Left kidney (tissue), 2 donors: ENCODE data around the gene CD244. TPM values are rescaled to one million over a fixed set of nuclear protein-coding genes. Genes with fewer than 3 reads are reported as not detected.
"Not testable (repeated sequence)": the region's sequence is repeated elsewhere in the genome, so short reads cannot be mapped to it uniquely, and the experiment has no call there.

Experiments used
- DNase-seq: peaks from one replicate; pipeline ENCODE4 v3.0.0-alpha.2; 2013
- polyA plus RNA-seq: library from polyadenylated mRNA; unstranded; fragments of 120-200 nt; gene quantifications from one replicate; pipeline ENCODE4 v1.2.1, GENCODE V29; 2013; ENCODE audit not compliant: insufficient read length

CD244 gene
- polyA plus RNA-seq, 1 donor = 0.15 TPM

DNA sequence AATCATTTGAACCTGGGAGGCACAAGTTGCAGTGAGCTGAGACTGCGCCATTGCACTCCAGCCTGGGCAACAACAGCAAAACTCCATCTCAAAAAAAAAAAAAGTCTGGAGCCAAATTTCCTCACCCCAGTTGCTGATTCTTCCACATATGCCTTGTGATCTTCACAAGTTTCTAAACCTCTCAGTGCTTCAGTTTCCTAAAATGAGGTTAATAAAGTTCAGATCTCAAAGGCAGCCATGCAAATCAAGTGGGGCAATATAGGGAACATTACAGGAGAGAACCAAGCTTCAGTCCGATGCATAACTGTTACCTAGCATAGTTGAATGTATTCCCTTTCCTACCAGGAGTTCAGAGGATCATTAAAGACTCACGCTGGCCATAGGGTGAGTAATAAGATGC, 17.5 kb upstream of the CD244 start:
- no peak for DNase-seq

- no peak for DNase-seq
Measured at GRCh38 chr1:160879056-160879455, 16.4 kb upstream of the CD244 start.

- no peak for DNase-seq
Measured at GRCh38 chr1:160877221-160877620, 14.5 kb upstream of the CD244 start.

GRCh38 chr1:160876311-160876710, 13.6 kb upstream of the CD244 start:
- no peak for DNase-seq

DNA sequence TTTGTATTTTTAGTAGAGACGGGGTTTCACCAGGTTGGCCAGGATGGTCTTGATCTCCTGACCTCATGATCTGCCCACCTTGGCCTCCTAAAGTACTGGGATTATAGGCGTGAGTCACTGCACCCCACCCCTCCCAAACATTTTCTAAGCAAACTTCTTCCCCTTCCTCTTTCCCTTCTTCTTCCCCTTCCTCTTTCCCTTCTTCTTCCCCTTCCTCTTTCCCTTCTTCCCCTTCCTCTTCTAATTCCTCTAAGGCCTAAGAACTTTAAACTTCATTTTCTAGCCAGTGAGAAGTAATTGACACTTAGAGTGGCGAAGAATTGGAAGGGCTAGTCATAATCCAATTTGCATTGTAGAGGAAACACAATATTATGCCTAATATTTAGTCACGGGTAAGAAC, 12.9 kb upstream of the CD244 start:
- not testable (repeated sequence) for DNase-seq

DNA sequence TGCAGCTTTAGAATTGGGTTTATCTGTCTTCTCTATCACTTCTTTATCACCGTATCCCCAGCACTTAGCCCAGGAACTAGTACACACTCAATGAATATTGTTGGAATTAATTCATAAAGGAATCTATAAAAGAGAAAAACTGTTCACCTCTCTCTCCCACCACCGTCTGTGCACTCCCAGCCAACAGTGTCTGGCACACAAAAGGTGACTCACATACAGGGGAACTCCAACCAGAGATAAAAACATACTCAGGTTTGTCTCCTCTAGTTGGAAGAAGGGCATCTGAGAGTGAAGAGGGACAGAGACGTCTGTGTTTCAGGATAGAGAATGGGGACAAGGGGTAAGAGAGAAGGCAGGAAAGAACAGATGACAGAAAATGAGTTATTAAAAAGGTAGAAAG, 12.2 kb upstream of the CD244 start:
- no peak for DNase-seq

GRCh38 chr1:160868141-160868540, 5.5 kb upstream of the CD244 start:
- DNase-seq = no peak

- DNase-seq = not testable (repeated sequence)
Measured at GRCh38 chr1:160867651-160868050, 5.0 kb upstream of the CD244 start.

GRCh38 chr1:160866695-160867260, 4.1 kb upstream of the CD244 start:
- DNase-seq = no peak

DNA sequence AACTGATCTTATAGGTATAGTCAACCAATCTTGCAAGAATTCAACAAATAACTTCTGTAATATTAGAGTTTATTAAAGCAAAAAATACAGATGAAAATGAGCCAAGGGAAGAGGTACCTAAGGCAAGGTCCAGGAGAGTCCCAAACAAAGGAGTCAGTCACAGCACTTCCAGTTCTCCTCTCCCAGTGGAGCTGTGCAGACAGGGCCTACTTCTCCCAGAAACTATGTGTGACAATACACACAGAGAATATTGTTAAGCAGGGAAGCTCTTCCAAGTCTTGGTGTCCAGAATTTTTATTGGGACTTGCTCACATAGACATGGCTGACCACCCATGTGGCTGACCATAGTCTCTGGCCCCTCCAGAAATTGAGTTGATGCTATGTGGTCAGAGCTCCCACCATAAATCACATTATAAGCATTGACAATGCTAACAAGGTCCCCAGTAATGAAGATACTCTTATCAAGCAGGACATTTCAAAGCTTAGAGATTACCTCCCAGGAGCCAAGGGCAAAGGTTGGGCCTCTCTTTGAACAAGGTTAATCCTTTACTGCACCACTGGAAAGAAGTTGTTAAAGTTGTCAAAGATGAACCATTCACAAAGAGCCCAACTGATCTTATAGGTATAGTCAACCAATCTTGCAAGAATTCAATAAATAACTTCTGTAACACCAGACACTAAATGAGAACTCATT, 3.5 kb upstream of the CD244 start:
- no peak for DNase-seq

DNA sequence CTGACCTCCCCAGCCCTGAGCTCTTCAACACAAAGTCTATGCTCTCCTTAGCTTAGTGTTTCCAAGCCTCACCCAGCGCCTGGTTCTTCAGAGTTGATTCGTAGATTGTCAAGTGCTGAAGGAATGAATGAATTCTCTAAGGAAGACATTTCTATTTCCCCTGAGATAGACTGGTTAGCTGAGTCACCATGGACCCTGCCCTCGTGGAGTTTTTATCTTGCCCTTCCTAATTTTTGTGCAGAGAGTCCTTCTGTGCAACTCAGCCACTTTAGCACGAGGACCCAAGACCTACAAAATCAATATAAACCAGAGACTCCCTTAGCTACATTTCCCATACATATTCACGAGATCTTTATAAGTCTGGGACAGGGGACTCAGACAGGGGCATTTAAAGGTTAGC, 2.6 kb upstream of the CD244 start:
- DNase-seq = no peak

- DNase-seq = no peak
Measured at GRCh38 chr1:160864173-160864572, 1.5 kb upstream of the CD244 start.

DNA sequence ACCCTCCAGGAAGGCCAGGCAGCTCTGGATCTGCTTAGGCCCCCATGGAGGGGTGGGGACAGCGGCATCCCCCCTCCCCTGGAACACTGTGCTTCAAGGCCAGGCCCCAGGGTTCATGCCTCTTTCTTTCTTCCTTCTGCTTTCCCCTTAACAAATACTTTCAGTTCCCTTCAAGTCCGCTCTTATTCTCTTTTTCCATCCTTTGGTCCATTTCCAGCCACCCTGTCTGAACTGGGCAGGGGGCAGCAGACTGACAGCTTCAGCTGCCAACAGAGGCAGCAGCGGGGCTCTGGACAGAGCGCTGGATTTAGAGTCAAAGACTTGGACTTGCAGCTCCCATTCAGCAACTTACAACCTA, 1.1 kb upstream of the CD244 start:
- no peak for DNase-seq

GRCh38 chr1:160863061-160863773, 530 bp upstream of the CD244 start:
- no peak for DNase-seq

DNA sequence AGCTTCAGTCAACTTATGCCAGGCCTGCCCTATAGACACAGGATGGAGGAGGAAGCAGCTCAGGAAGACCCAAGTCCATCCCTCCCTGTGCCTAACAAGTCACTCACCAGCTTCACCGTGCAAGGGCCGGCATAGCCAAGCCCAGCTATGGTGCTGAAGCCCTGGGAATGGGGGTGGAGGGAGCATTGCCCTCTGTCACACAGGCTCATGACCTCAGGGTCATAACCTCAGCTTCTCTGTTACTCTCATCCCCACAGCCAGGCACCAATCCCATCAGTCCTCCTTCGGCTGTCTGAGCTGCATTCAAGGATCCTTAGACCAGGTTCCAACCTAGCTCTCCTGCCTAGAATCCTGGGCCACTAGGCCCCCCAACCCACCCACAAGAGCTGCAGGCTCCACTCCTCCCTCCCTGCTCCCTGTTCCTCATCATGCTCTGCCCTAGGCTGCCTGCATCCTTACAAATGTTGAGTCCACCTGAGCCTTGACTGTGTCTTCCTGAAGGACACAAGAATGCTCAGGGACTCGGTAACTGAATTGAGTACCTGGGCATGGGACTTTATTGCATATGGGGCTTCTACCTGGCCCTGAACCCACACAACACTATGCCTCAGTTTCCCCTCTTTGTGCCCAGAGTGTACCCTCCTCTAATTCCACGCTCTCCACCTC, 1.7 kb downstream of the CD244 start:
- no peak for DNase-seq

- DNase-seq = no peak
Measured at GRCh38 chr1:160859166-160859565, 3.5 kb downstream of the CD244 start.

GRCh38 chr1:160858507-160858906, 4.2 kb downstream of the CD244 start:
- no peak for DNase-seq

- no peak for DNase-seq
Measured at GRCh38 chr1:160858097-160858496, 4.6 kb downstream of the CD244 start.

GRCh38 chr1:160855181-160855981, 7.3 kb downstream of the CD244 start:
- DNase-seq = no peak

- no peak for DNase-seq
Measured at GRCh38 chr1:160853754-160854153, 8.9 kb downstream of the CD244 start.

GRCh38 chr1:160853014-160853413, 9.7 kb downstream of the CD244 start:
- no peak for DNase-seq

- no peak for DNase-seq
Measured at GRCh38 chr1:160850993-160851392, 11.7 kb downstream of the CD244 start.
